Measurements from ENCODE around the gene TMTC1. TPM values are rescaled to one million over a fixed set of nuclear protein-coding genes. Genes with fewer than 3 reads are reported as not detected.

Gene TMTC1
- total RNA-seq, 2 experiments from 2014 or later, result not detected

DNA sequence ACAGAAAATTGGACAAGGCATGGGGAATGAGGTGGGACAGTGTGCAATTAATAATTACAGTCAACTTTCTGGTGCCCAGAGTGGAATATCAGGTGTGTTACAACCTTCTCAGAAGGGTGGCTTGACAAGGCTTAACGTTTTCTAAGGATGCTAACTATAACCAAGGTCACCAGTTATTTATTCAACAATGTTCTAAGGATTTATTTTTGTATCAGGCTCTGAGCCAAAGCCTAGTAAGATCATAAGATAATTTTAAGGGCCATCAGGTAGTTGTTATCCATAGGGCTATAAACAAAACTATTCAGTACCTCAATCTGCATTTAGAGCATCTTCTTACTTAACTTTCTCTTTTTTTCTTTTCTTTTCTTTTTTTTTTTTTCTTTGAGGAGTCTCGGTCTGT is 134.0 kb downstream of the TMTC1 start:
- Mint-ChIP-seq H3K4me1 (ENCODE audit: low read depth) (no peaks in the 10 kb centered on the region), H3K36me3 (ENCODE audit: low read depth) (no peaks in the 10 kb centered on the region), H3K9me3 (no peaks in the 10 kb centered on the region), H3K4me3 (no peak overlapping the region), H3K27ac (no peak overlapping the region), H3K27me3 (peaks cover 6% of the 10 kb centered on the region)
- ATAC-seq (no peak), DNase-seq (no peak)
- CTCF ChIA-PET, result no interaction called here
- intact Hi-C loops (cut with micrococcal nuclease), result no loop called here
- POLR2A ChIA-PET, result no interaction called here
- TF ChIP-seq, protein P1, sequence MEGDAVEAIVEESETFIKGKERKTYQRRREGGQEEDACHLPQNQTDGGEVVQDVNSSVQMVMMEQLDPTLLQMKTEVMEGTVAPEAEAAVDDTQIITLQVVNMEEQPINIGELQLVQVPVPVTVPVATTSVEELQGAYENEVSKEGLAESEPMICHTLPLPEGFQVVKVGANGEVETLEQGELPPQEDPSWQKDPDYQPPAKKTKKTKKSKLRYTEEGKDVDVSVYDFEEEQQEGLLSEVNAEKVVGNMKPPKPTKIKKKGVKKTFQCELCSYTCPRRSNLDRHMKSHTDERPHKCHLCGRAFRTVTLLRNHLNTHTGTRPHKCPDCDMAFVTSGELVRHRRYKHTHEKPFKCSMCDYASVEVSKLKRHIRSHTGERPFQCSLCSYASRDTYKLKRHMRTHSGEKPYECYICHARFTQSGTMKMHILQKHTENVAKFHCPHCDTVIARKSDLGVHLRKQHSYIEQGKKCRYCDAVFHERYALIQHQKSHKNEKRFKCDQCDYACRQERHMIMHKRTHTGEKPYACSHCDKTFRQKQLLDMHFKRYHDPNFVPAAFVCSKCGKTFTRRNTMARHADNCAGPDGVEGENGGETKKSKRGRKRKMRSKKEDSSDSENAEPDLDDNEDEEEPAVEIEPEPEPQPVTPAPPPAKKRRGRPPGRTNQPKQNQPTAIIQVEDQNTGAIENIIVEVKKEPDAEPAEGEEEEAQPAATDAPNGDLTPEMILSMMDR (IDR thresholded peaks at IDR 0.05), result no peak

DNA sequence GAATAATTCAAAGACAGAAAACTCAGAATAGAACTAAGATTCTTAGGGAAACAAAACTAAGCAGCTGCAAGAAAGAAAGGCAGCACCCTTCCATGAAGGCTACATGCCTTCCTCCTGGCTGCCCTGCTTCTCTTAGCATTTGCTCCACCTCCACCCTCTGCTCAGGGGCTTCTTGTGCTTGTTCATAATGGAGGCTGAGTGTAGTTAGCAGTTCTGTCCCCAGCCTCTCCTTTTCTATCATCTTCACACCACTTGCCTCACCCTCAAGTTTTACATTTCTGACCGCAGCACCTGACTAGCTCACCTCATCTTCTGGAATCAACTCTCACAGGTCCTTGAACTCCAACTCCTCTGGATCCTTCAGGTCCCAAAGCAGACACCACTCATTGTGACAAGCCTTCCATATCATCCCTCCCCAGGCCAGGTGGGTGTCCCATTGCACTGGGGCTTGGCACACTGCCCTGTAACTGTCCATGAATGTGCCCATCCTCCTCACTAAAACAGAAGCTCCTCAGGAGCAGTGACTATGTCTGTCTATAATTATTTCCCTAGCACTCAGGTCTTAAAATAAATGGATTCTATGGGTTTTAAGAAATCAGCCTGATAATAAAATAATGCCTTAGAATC is 139.1 kb downstream of the TMTC1 start:
- TF ChIP-seq, protein P1 (IDR thresholded peaks at IDR 0.05), result no peak
- ChIA-PET CTCF (no interaction called here), POLR2A (interaction anchor here (0.7 kb wide), 1 partner anchor 38 kb away, joined by 3 read pairs; no protein-coding TSS in a partner anchor)
- no peaks in the 10 kb centered on the region for H3K4me1 Mint-ChIP-seq (ENCODE audit: low read depth)
- H3K4me3 Mint-ChIP-seq, result no peak overlapping the region
- no peaks in the 10 kb centered on the region for H3K36me3 Mint-ChIP-seq (ENCODE audit: low read depth)
- no peaks in the 10 kb centered on the region for H3K9me3 Mint-ChIP-seq
- no peak for DNase-seq
- H3K27me3 Mint-ChIP-seq, result no peaks in the 10 kb centered on the region
- intact Hi-C loops (cut with micrococcal nuclease), result no loop called here
- no peak for ATAC-seq
- no peak overlapping the region for H3K27ac Mint-ChIP-seq

DNA sequence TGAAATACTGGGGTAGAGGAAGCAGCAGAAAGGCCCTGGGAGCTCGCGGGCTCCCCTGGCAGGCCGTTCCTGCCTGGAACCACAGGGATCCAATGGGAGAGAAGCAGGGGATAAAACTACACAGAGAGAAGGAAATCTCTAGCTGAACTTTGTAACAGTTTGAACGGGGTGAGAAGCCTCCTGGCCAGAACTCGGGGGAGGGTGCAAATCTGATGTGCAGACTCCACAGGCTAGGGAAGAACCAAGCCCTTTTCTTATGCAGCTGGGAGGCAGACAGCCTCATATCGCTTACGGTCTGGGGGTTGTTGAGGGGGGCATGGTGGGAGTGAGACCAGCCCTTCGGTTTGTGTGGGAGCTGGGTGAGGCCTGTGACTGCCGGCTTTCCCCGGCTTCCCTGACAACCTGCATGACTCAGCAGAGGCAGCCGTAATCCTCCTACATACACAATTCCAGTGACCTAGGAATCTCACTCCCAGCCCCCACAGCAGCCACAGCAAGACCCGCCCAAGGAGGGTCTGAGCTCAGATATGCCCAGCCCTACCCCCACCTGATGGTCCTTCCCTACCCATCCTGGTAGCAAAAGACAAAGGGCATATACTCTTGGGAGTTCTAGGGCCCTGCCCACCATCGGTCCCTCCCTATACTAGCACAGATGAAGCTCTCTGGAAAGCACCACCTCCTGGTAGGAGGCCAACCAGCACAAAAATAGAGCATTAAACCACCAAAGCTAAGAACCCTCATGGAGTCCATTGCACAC is 143.0 kb downstream of the TMTC1 start:
- CTCF ChIA-PET, result no interaction called here
- Mint-ChIP-seq H3K27ac (no peak overlapping the region), H3K9me3 (no peaks in the 10 kb centered on the region), H3K27me3 (no peaks in the 10 kb centered on the region), H3K4me1 (ENCODE audit: low read depth) (no peaks in the 10 kb centered on the region), H3K4me3 (no peak overlapping the region), H3K36me3 (ENCODE audit: low read depth) (no peaks in the 10 kb centered on the region)
- POLR2A ChIA-PET, result no interaction called here
- TF ChIP-seq, protein P1 (IDR thresholded peaks at IDR 0.05), result no peak
- ATAC-seq (no peak), DNase-seq (no peak)
- intact Hi-C loops (cut with micrococcal nuclease), result no loop called here

DNA sequence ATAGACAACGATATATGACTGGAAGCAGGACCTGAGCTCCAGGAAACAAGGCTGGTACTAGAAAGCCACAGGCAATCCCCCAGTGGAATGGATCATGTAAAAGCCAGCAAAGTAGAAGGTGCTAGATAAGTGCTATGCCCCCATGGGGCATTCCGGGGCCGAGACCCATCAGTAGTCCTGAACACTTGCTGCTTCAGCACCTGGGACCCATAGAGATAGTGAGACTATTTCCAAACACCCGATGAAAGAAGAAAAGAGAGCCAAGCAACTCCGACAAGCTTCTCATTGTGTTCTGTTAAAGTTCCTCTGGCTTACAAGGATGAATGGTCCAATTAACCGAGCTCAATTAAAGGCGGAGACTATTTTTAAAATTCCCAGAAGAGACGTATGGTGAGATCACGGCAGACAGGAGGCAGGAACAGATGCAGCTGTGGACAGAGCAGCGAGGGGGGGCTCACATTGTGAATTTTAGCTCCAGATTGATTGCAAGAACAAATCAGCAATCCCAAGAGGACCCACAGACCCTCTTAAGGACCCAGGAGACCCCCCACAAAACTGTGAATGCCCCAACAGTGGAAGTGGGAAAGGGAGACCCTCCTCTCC is 143.7 kb downstream of the TMTC1 start:
- Mint-ChIP-seq H3K4me3 (no peak overlapping the region), H3K36me3 (ENCODE audit: low read depth) (no peaks in the 10 kb centered on the region), H3K27ac (no peak overlapping the region), H3K9me3 (no peaks in the 10 kb centered on the region), H3K27me3 (no peaks in the 10 kb centered on the region), H3K4me1 (ENCODE audit: low read depth) (no peaks in the 10 kb centered on the region)
- ChIA-PET CTCF (no interaction called here), POLR2A (no interaction called here)
- intact Hi-C loops (cut with micrococcal nuclease), result no loop called here
- ATAC-seq, result no peak
- DNase-seq, result no peak
- TF ChIP-seq, protein P1 (IDR thresholded peaks at IDR 0.05), result no peak

DNA sequence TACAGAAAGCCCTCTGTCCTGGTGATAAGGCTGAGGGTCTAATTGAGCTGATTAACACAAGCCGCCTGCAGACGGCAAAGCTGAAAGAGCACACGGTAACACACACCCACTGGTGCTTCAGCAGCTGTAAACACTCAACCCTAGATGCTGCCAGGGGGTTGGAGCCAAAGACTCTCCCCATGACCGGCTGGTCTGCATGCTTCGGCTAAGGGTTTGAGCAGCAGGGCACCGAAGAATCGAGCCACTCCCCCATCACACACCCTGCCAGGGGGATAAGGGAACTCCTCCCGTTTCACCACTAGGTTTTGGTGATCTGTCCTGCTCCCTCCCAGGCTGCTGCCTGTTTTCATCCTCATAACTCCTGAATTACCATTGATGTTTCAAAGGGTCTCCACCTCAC is 145.2 kb downstream of the TMTC1 start:
- Mint-ChIP-seq H3K27me3 (peaks cover 3% of the 10 kb centered on the region), H3K36me3 (ENCODE audit: low read depth) (no peaks in the 10 kb centered on the region), H3K4me1 (ENCODE audit: low read depth) (no peaks in the 10 kb centered on the region), H3K27ac (no peak overlapping the region), H3K4me3 (no peak overlapping the region), H3K9me3 (no peaks in the 10 kb centered on the region)
- no peak for ATAC-seq
- intact Hi-C loops (cut with micrococcal nuclease), result no loop called here
- POLR2A ChIA-PET, result no interaction called here
- CTCF ChIA-PET, result no interaction called here
- no peak for DNase-seq
- TF ChIP-seq, protein P1 (IDR thresholded peaks at IDR 0.05), result no peak
